GM23338 (cell line): ENCODE results near the gene THAP5.

ENCODE experiments used
- EZH2 ChIP-seq: fragments of 200-600 bp; sonication (generic); IDR thresholded peaks from one replicate; pipeline ENCODE4 v1.8.0; 2017; ENCODE audit warnings: antibody characterized with exemption, mild to moderate bottlenecking, low read depth; ENCODE audit not compliant: unreplicated experiment
- POLR2AphosphoS5 ChIP-seq: IDR thresholded peaks from 2 replicates; pipeline ENCODE4 v1.6.1; 2016; ENCODE audit warnings: antibody characterized with exemption, low read depth

DNA sequence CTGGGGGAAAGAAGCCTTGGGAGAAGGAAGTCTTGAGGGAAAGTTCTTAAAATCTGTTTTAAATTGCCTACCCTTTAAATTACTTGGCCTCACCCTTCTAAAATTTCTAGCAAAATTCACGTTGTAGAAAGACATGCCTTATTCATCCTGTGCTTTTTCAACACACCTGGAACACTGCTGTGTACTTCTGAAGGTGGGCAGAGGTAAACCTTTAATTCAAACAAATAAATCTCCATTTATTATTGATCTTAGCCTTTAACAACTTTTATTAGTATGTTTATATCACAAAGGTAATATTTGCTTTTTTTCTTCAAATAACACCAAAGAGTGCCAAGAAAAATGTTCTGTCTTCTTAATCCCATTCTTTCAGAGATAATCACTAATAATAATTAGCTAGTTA lies 30.9 kb upstream of the THAP5 start:
- TF ChIP-seq EZH2 (no peak), POLR2AphosphoS5 (no peak)
